ENCODE results near the gene ARSD.
"Not testable (repeated sequence)": the region's sequence is repeated elsewhere in the genome, so short reads cannot be mapped to it uniquely, and the experiment has no call there.

The ARSD gene

GRCh38 chrX:2933125-2933900 lies 4.2 kb upstream of the ARSD start:
- DNase-seq (ENCODE audit: low read depth) = no peak

GRCh38 chrX:2931612-2932011 lies 2.5 kb upstream of the ARSD start:
- no peak for DNase-seq (ENCODE audit: low read depth)

GRCh38 chrX:2931155-2931554 lies 2.0 kb upstream of the ARSD start:
- DNase-seq (ENCODE audit: low read depth) = no peak

- no peak for DNase-seq (ENCODE audit: low read depth)
Observed at GRCh38 chrX:2928191-2928582, 952 bp downstream of the ARSD start.

GRCh38 chrX:2926664-2927275 lies 2.4 kb downstream of the ARSD start:
- DNase-seq (ENCODE audit: low read depth) = no peak

GRCh38 chrX:2926255-2926654 lies 2.9 kb downstream of the ARSD start:
- not testable (repeated sequence) for DNase-seq (ENCODE audit: low read depth)

GRCh38 chrX:2924151-2924550 lies 5.0 kb downstream of the ARSD start:
- no peak for DNase-seq (ENCODE audit: low read depth)

- DNase-seq (ENCODE audit: low read depth) = no peak
Observed at GRCh38 chrX:2921750-2922149, 7.4 kb downstream of the ARSD start.

- DNase-seq (ENCODE audit: low read depth) = no peak
Observed at GRCh38 chrX:2921193-2921592, 7.9 kb downstream of the ARSD start.

- no peak for DNase-seq (ENCODE audit: low read depth)
Observed at GRCh38 chrX:2917767-2918166, 11.4 kb downstream of the ARSD start.

GRCh38 chrX:2913118-2913517 lies 16.0 kb downstream of the ARSD start:
- no peak for DNase-seq (ENCODE audit: low read depth)

GRCh38 chrX:2910109-2910508 lies 19.0 kb downstream of the ARSD start:
- no peak for DNase-seq (ENCODE audit: low read depth)

GRCh38 chrX:2908125-2908685 lies 20.9 kb downstream of the ARSD start:
- DNase-seq (ENCODE audit: low read depth) = no peak

- no peak for DNase-seq (ENCODE audit: low read depth)
Observed at GRCh38 chrX:2907295-2907694, 21.8 kb downstream of the ARSD start.

- no peak for DNase-seq (ENCODE audit: low read depth)
Observed at GRCh38 chrX:2903366-2903765, 25.8 kb downstream of the ARSD start.

GRCh38 chrX:2902841-2903240 lies 26.3 kb downstream of the ARSD start:
- DNase-seq (ENCODE audit: low read depth) = no peak

GRCh38 chrX:2901367-2902036 lies 27.6 kb downstream of the ARSD start:
- no peak for DNase-seq (ENCODE audit: low read depth)

GRCh38 chrX:2898846-2899512 lies 30.2 kb downstream of the ARSD start:
- no peak for DNase-seq (ENCODE audit: low read depth)

- not testable (repeated sequence) for DNase-seq (ENCODE audit: low read depth)
Observed at GRCh38 chrX:2897690-2898623, 31.2 kb downstream of the ARSD start.

GRCh38 chrX:2897311-2897689 lies 31.8 kb downstream of the ARSD start:
- DNase-seq (ENCODE audit: low read depth) = no peak

- DNase-seq (ENCODE audit: low read depth) = no peak
Observed at GRCh38 chrX:2894885-2895292, 34.2 kb downstream of the ARSD start.

Measured in activated T-cell treated with anti-CD3 and anti-CD28 coated beads for 48 hours (primary cell).